Mesodermal cell (in vitro differentiated cells): ENCODE results near the gene AKIP1.

Experiments used
- H3K27ac ChIP-seq: 2 replicates; pipeline ENCODE4 v1.7.0; 2013; ENCODE audit warnings: mild to moderate bottlenecking, low read depth, low read length, moderate library complexity; ENCODE audit not compliant: severe bottlenecking
- H3K36me3 ChIP-seq: 2 replicates; pipeline ENCODE4 v1.7.1; 2013; ENCODE audit warnings: mild to moderate bottlenecking, low read length, moderate library complexity; ENCODE audit not compliant: control insufficient read depth, insufficient read depth
- H3K4me1 ChIP-seq: one replicate; pipeline ENCODE4 v1.7.1; 2013; ENCODE audit warnings: mild to moderate bottlenecking, low read length; ENCODE audit not compliant: insufficient read depth, control insufficient read depth, poor library complexity, severe bottlenecking
- H3K4me3 ChIP-seq: 2 replicates; pipeline ENCODE4 v1.7.0; 2013; ENCODE audit warnings: low read length, control low read depth, mild to moderate bottlenecking; ENCODE audit not compliant: insufficient read depth, poor library complexity, severe bottlenecking; ENCODE audit errors: extremely low read depth
- H3K9me3 ChIP-seq: 2 replicates; pipeline ENCODE4 v1.7.1; 2013; ENCODE audit warnings: mild to moderate bottlenecking, low read length, moderate library complexity; ENCODE audit not compliant: control insufficient read depth
- WGBS, 2 experiments: methylation state at CpG; one replicate each; pipeline ENCODE4 v1.1.5; 2013; ENCODE audit warnings: missing lambda C conversion rate in 2 of 2; ENCODE audit not compliant: insufficient coverage in 2 of 2; 5-methylcytosine and 5-hydroxymethylcytosine counted together

AKIP1 gene

GRCh38 chr11:8961401-8961800 lies 50.4 kb downstream of the AKIP1 start:
- WGBS, 2 experiments, result 80% methylated on average over 1 of the region's 2 CpGs
- Histone ChIP-seq H3K4me1 (peaks cover 12% of the 10 kb centered on the region), H3K4me3 (no peak overlapping the region), H3K27ac (no peak overlapping the region), H3K9me3 (no peaks in the 10 kb centered on the region), H3K36me3 (no peaks in the 10 kb centered on the region)

- Histone ChIP-seq H3K36me3 (no peaks in the 10 kb centered on the region), H3K4me3 (no peak overlapping the region)
Observed at GRCh38 chr11:8962841-8963240, 51.9 kb downstream of the AKIP1 start.

GRCh38 chr11:8963569-8964323 lies 52.8 kb downstream of the AKIP1 start:
- no peaks in the 10 kb centered on the region for H3K9me3 ChIP-seq
- 6 to 9% methylated on average over 28 to 36 of the region's 39 CpGs for WGBS, 2 experiments
- H3K27ac ChIP-seq, result peak overlapping the region; percentile 83
- H3K4me1 ChIP-seq, result peaks cover 12% of the 10 kb centered on the region
- H3K4me3 ChIP-seq, result peak overlapping the region; percentile 76
- no peaks in the 10 kb centered on the region for H3K36me3 ChIP-seq

More at GRCh38 chr11:8962841-8963240, 51.9 kb downstream of the AKIP1 start:
- Histone ChIP-seq H3K4me1 (peaks cover 12% of the 10 kb centered on the region), H3K27ac (no peak overlapping the region), H3K9me3 (no peaks in the 10 kb centered on the region)
- WGBS, 2 experiments, result no CpG with 5 or more reads among the region's 2 CpGs

- peaks cover 7% of the 10 kb centered on the region for H3K4me1 ChIP-seq
- peak within 1 kb of the TSS; percentile 76 for H3K4me3 ChIP-seq
- WGBS, 2 experiments, result 0 to 1% methylated on average over 56 to 66 of the region's 67 CpGs
- H3K36me3 ChIP-seq, result no peaks in the 10 kb centered on the region
- no peaks in the 10 kb centered on the region for H3K9me3 ChIP-seq
- H3K27ac ChIP-seq, result peak within 1 kb of the TSS; percentile 83
Observed at GRCh38 chr11:8964324-8965320, 53.6 kb downstream of the AKIP1 start, which contains the start of gene TMEM9B. TMEM9B (minus strand) TSS chr11:8964442; CDS start chr11:8964313, 129 bp downstream.

GRCh38 chr11:8967184-8967583 lies 56.2 kb downstream of the AKIP1 start:
- Histone ChIP-seq H3K4me1 (peaks cover 7% of the 10 kb centered on the region), H3K4me3 (no peak overlapping the region), H3K36me3 (no peaks in the 10 kb centered on the region), H3K9me3 (no peaks in the 10 kb centered on the region), H3K27ac (no peak overlapping the region)
- 95 to 96% methylated on average over 4 to 7 of the region's 8 CpGs for WGBS, 2 experiments
